Placental epithelial cell (primary cell): ENCODE data around the gene KLK11. TPM values are rescaled to one million over a fixed set of nuclear protein-coding genes. Genes with fewer than 3 reads are reported as not detected.

Experiments used
- total RNA-seq: library from RNA; depleted of rRNA; stranded (reverse); fragments of >200 nt; gene quantifications from 2 replicates; pipeline ENCODE4 v1.2.3, GENCODE V29; 2012

KLK11 gene, protein sequence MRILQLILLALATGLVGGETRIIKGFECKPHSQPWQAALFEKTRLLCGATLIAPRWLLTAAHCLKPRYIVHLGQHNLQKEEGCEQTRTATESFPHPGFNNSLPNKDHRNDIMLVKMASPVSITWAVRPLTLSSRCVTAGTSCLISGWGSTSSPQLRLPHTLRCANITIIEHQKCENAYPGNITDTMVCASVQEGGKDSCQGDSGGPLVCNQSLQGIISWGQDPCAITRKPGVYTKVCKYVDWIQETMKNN
- not detected in 2 replicates for total RNA-seq

DNA sequence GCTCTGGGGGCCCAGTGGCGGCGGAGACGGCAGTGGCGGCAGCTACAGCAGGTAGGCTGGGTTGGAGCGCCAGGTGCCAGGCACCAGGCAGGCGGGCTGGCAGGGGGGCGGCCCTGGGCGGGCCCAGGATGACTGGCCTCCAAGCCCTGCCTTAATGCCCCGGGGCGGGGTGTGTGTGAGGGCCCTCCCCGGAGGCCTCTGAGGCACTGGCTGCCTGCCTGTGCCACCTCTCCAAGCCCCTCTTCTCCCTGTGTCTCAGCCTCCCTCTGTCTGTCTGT lies at the start of gene KLK11:
Gene KLK11, minus strand, starts transcription at position 63 of the 278 bp plus-strand sequence. CDS start 985 bp downstream, outside the sequence.

DNA sequence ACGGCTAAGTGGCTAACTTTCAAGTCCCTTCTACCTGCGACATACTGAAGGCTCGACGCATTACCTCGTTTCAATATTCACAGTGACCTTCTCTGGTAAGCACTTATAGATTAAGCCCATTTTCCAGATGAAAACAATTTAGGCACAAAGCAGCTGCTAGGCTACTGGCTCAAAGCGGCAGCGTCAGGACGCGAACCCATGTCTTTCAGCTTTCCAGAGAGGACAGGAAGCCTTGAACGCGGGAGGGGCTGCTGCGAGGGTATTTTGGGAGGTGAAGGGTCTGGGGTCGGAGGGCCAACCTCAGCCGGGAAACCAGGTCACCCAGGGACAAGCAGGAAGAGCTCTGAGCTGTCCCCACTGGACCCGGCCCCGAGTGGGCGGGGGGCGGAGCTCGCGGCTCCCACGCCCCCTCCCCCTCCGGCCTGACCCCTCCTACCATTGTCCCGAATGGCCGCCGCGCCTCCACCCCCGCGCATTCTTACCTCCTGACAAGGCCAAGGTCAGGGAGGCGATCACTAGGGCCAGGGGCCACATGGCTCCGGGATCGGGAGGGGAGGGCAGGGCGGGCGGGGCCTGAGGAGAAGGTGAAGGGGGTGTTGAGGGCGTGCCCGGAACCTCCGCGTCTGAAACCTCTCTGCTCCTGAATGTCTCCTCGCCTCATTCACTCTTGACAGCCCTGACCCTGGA lies 38.3 kb upstream of the KLK11 start, which contains the start of gene KLK13:
Gene KLK13, minus strand, starts transcription at position 559 of the 687 bp plus-strand sequence. Its CDS starts 25 bp downstream, at position 534.

DNA sequence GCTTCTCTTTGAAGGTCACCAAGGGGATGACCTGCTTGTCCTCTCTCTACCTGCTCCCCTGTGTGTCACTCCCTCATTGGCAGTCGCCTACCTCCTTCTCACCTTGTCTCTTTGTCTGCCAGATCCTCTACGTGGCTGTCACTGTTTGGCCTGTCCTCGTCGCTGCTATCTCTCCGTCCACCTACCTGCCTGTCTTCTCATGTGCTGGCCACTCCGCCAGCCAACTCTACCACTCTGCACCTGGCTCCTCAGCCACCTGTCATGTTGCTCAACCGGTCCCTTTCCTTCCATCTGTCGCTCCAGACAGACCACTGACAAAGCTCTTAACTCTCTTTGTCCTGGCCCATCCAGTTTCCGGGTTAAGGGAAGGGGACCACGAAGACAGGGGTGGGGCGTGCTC lies 8.3 kb upstream of the KLK11 start, which contains the start of gene KLK12:
Gene KLK12, minus strand, starts transcription at position 299 of the 400 bp plus-strand sequence. CDS start 381 bp downstream, outside the sequence.

DNA sequence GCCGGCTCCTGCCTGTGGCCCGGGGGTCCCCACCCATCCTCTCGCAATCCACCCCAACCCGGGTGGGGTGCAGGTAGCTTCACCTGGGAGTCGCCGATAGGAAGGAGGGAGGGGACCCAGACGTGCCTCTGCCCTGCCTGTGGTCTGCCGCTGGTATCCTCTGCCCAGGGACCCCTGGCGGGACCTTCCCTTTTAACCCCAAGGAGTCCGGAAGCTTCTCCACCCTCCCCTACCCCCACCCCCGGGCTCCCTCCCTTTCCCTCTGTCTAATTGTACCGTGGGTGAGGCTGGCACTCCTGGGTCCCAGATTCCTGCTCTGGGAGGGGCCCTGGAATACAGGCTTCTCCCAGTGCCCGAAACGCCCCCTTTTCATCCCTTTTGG lies 6.9 kb downstream of the KLK11 start, which contains the start of gene KLK10:
Gene KLK10, minus strand, starts transcription at position 166 of the 382 bp plus-strand sequence. CDS start 579 bp downstream, outside the sequence.

DNA sequence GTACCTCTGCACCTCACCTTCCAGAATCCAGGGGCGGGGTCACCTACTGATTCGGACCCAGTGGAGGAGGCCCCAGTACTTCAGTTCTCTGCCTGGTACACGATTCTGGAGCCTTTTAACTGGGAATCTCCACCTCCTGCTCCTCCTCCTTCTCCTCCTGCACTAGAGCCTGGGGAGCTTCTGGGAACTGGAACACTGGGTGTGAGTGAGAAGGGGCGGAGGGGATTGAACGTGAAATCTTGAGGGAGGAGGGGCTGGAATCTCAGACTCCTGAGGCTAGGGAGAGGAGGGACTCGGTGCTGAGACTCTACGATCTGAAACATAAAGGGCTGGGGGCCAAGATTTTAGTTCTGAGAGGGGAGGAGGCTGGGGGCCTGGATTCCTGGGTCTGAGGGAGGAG lies 24.9 kb downstream of the KLK11 start, which contains the start of gene KLK8:
Gene KLK8, minus strand, starts transcription at position 90 of the 400 bp plus-strand sequence. CDS start 437 bp downstream, outside the sequence.

DNA sequence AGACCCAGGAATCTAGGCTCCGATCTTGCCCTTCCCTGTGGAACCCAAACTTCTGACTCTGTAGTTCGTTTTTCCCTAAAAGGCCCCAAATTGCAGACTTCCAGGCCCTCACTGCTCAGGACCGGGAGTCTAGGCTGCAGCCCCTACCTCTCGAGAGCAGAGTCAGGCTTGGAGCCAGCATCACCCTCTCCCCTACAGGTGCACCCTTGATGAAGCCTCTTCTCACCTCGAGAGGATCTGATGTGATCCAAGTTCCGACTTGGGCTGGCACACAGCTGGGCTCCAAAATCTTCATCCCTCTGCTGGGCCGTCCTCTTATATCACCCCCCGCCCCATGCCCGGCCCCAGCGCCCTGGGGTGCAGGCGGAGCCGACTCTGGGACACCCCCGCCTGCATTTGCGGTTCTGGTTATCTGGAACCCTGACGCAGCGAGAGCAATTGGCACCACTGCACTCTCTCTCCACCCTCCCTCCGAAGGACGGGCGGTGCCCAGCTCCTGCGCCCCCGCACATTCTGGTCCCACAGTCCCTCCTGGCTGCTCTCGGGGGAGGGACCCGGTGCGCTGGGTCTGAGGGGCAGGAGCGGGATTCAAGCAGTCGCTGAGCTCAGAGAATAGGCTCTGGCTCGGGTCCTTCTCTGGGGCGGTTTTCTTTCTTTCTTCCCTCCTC lies 42.7 kb downstream of the KLK11 start, which contains the start of gene KLK7:
Gene KLK7, minus strand, starts transcription at position 293 of the 668 bp plus-strand sequence. CDS start 1,518 bp downstream, outside the sequence.

Other genes starting within 250 kb of the KLK11 start
- gene ACP4, start 236.2 kb downstream of the KLK11 start, total RNA-seq, result not detected in 2 replicates
- gene KLK1, start 202.8 kb downstream of the KLK11 start, total RNA-seq, result not detected in 2 replicates
- not detected in 2 replicates for gene KLK15, start 193.0 kb downstream of the KLK11 start, total RNA-seq
- gene KLK3, start 171.7 kb downstream of the KLK11 start, total RNA-seq, result not detected in 2 replicates
- not detected in 2 replicates for gene KLK2, start 153.2 kb downstream of the KLK11 start, total RNA-seq
- not detected in 2 replicates for gene KLK4, start 115.2 kb downstream of the KLK11 start, total RNA-seq
- gene KLK5, start 73.6 kb downstream of the KLK11 start, total RNA-seq, result not detected in 2 replicates
- 0.39 and 1.6 TPM in 2 replicates for gene KLK6, start 57.0 kb downstream of the KLK11 start, total RNA-seq
- gene KLK7, start 42.7 kb downstream of the KLK11 start, total RNA-seq, result not detected in 2 replicates
- 0.39 TPM in 1 of 2 replicates, not detected in the other for gene KLK8, start 25.0 kb downstream of the KLK11 start, total RNA-seq
- gene KLK10, start 6.9 kb downstream of the KLK11 start, total RNA-seq, result not detected in 2 replicates
- gene KLK12, start 8.4 kb upstream of the KLK11 start, total RNA-seq, result not detected in 2 replicates
- not detected in 2 replicates for gene KLK13, start 38.5 kb upstream of the KLK11 start, total RNA-seq
- not detected in 2 replicates for gene KLK14, start 56.3 kb upstream of the KLK11 start, total RNA-seq
- gene CTU1, start 81.8 kb upstream of the KLK11 start, total RNA-seq, result 6.3 and 7.9 TPM in 2 replicates
- gene SIGLEC9, start 98.3 kb upstream of the KLK11 start, total RNA-seq, result not detected in 2 replicates
- gene SIGLEC7, start 115.7 kb upstream of the KLK11 start, total RNA-seq, result not detected in 2 replicates
- not detected in 2 replicates for gene CD33, start 198.5 kb upstream of the KLK11 start, total RNA-seq
- not detected in 2 replicates for gene SIGLECL1, start 224.5 kb upstream of the KLK11 start, total RNA-seq